HepG2 (cell line): Measurements from ENCODE around the gene ACE. TPM values are rescaled to one million over a fixed set of nuclear protein-coding genes. Genes with fewer than 3 reads are reported as not detected.

Experiments
- ASH2L ChIP-seq: fragments of 300-600, 200-600 bp; sonication (generic); IDR thresholded peaks from 2 replicates; pipeline ENCODE4 v1.7.0; 2017; ENCODE audit warnings: low read depth, mild to moderate bottlenecking, moderate library complexity, mixed read lengths, low read length; ENCODE audit not compliant: insufficient read length
- ATF1 ChIP-seq: IDR thresholded peaks from 2 replicates; pipeline ENCODE4 v1.6.1; 2016; ENCODE audit warnings: mild to moderate bottlenecking, control low read depth
- CEBPG ChIP-seq: IDR thresholded peaks from 2 replicates; pipeline ENCODE4 v1.6.1; 2016
- E2F1 ChIP-seq: sonication (generic); formaldehyde crosslinking; IDR thresholded peaks from 2 replicates; pipeline ENCODE4 v1.5.0; 2020; ENCODE audit warnings: missing genetic modification reagents
- FLYWCH1 ChIP-seq: sonication (generic); formaldehyde crosslinking; IDR thresholded peaks from 2 replicates; pipeline ENCODE4 v1.8.1; 2023; ENCODE audit warnings: mild to moderate bottlenecking, missing genetic modification reagents
- HHEX ChIP-seq: IDR thresholded peaks from 2 replicates; pipeline ENCODE4 v1.6.1; 2016; ENCODE audit warnings: control low read depth
- HNF1A ChIP-seq, 2 experiments: sonication (generic) in 1 of 2; formaldehyde crosslinking in 1 of 2; IDR thresholded peaks; 2 replicates each; pipeline versions ENCODE4 v1.4.0 to v1.6.1; 2016 to 2020; ENCODE audit warnings: borderline replicate concordance in 1 of 2, low read depth in 1 of 2, mild to moderate bottlenecking in 1 of 2, missing genetic modification reagents in 1 of 2
- HOXA7 ChIP-seq: sonication (generic); formaldehyde crosslinking; IDR thresholded peaks from 2 replicates; pipeline ENCODE4 v1.8.1; 2022; ENCODE audit warnings: mild to moderate bottlenecking, missing genetic modification reagents, moderate library complexity
- JARID2 ChIP-seq: sonication (generic); formaldehyde crosslinking; IDR thresholded peaks from 2 replicates; pipeline ENCODE4 v1.8.1; 2023; ENCODE audit warnings: missing genetic modification reagents, inconsistent platforms; ENCODE audit not compliant: insufficient replicate concordance
- MIER2 ChIP-seq: IDR thresholded peaks from 2 replicates; pipeline ENCODE4 v1.6.1; 2016; ENCODE audit warnings: missing biosample characterization, missing genetic modification reagents
- NFE2 ChIP-seq: sonication (generic); formaldehyde crosslinking; IDR thresholded peaks from 2 replicates; pipeline ENCODE4 v1.4.0; 2020; ENCODE audit warnings: missing genetic modification reagents
- RBM39 ChIP-seq: fragments of 200-400 bp; formaldehyde crosslinking; IDR thresholded peaks from one replicate; pipeline ENCODE4 v1.6.1; 2018; ENCODE audit warnings: antibody characterized with exemption, mild to moderate bottlenecking, low read depth, low read length; ENCODE audit not compliant: poor library complexity, severe bottlenecking
- SNAPC2 ChIP-seq: sonication (generic); formaldehyde crosslinking; IDR thresholded peaks from 2 replicates; pipeline ENCODE4 v1.8.1; 2022; ENCODE audit warnings: mild to moderate bottlenecking, missing genetic modification reagents
- TSC22D2 ChIP-seq: sonication (generic); formaldehyde crosslinking; IDR thresholded peaks from 2 replicates; pipeline ENCODE4 v1.5.1; 2020; ENCODE audit warnings: missing genetic modification reagents, mild to moderate bottlenecking, borderline replicate concordance
- U2AF1 ChIP-seq: fragments of 200-400 bp; formaldehyde crosslinking; optimal IDR thresholded peaks from 2 replicates; pipeline ENCODE3; 2017; ENCODE audit warnings: mild to moderate bottlenecking, low read depth, low read length
- ZC3H13 ChIP-seq: sonication (generic); formaldehyde crosslinking; IDR thresholded peaks from 2 replicates; pipeline ENCODE4 v1.8.1; 2023; ENCODE audit warnings: mild to moderate bottlenecking, missing genetic modification reagents, moderate library complexity
- ZNF33A ChIP-seq: sonication (generic); formaldehyde crosslinking; IDR thresholded peaks from 2 replicates; pipeline ENCODE4 v1.5.1; 2020; ENCODE audit warnings: missing genetic modification reagents, mild to moderate bottlenecking, moderate library complexity, borderline replicate concordance
- ZNF614 ChIP-seq: IDR thresholded peaks from 2 replicates; pipeline ENCODE4 v1.6.1; 2018; ENCODE audit warnings: missing biosample characterization, missing genetic modification reagents, inconsistent platforms, borderline replicate concordance
- ZNF691 ChIP-seq: sonication (generic); formaldehyde crosslinking; IDR thresholded peaks from 2 replicates; pipeline ENCODE4 v1.4.0; 2020; ENCODE audit warnings: missing genetic modification reagents, low read depth, mild to moderate bottlenecking, borderline replicate concordance
- ZNF709 ChIP-seq: sonication (generic); formaldehyde crosslinking; IDR thresholded peaks from 2 replicates; pipeline ENCODE4 v1.5.0; 2020; ENCODE audit warnings: mild to moderate bottlenecking, missing genetic modification reagents
- ZNF747 ChIP-seq: sonication (generic); formaldehyde crosslinking; IDR thresholded peaks from 2 replicates; pipeline ENCODE4 v1.8.1; 2023; ENCODE audit warnings: missing genetic modification reagents, mild to moderate bottlenecking, borderline replicate concordance
- ZNF772 ChIP-seq: sonication (generic); formaldehyde crosslinking; IDR thresholded peaks from 2 replicates; pipeline ENCODE4 v1.5.0; 2020; ENCODE audit warnings: mild to moderate bottlenecking, missing genetic modification reagents
- polyA plus RNA-seq, 8 experiments: library from polyadenylated mRNA; depleted of rRNA in 3 of 8; stranded (reverse) in 7 of 8; unstranded in 1 of 8; fragments of >200 nt; fragmentation: Illumina TruSeq in 4 of 8; extraction: Trizol in 4 of 8; gene quantifications; 2 replicates each; pipeline versions ENCODE4 v1.2.1 to v1.2.3, GENCODE V29; 2011 to 2016; ENCODE audit warnings: low read depth in 4 of 8, missing spikeins in 1 of 8, mixed read lengths in 1 of 8; ENCODE audit not compliant: insufficient read depth in 1 of 8
- total RNA-seq, 5 experiments: library from RNA; depleted of rRNA; stranded (reverse); fragments of >200 nt; fragmentation: Illumina TruSeq; extraction: Trizol; gene quantifications; 2 replicates each; pipeline ENCODE4 v1.2.3, GENCODE V29; 2016; ENCODE audit warnings: low read depth in 1 of 5

ACE gene
- total and polyA plus RNA-seq, 2 of the 13 experiments (the other 11 are each of a cell fraction or from before 2014, with no cell fraction given): 0.08 to 0.13 TPM

- TF ChIP-seq HNF1A (IDR thresholded peaks at IDR 0.05; ENCODE audit: low read depth): peak; percentile 100
- peak; percentile 100 for TF ChIP-seq HNF1A (CRISPR knock-in tag; IDR thresholded peaks at IDR 0.05; ENCODE audit: borderline replicate concordance)
- TF ChIP-seq SNAPC2 (CRISPR knock-in tag): peak; percentile 48; the same call in 1 of the 2 replicates
- TF ChIP-seq E2F1 (CRISPR knock-in tag): no peak
- TF ChIP-seq ASH2L: peak; percentile 94
- peak; percentile 76; the same call in 1 of the 2 replicates for TF ChIP-seq ZNF691
- TF ChIP-seq ZNF709 (CRISPR knock-in tag): no peak
- peak; percentile 100 for TF ChIP-seq HHEX (CRISPR knock-in tag)
- no peak for TF ChIP-seq FLYWCH1 (CRISPR knock-in tag)
- peak; percentile 55; the same call in 1 of the 2 replicates for TF ChIP-seq TSC22D2 (CRISPR knock-in tag)
- TF ChIP-seq MIER2: peak; percentile 96
- TF ChIP-seq ZNF772 (CRISPR knock-in tag): 0 out of 2 replicates have a peak, but pooled peaks have one; percentile 63
- peak; percentile 87 for TF ChIP-seq ZNF614 (CRISPR knock-in tag)
- peak; percentile 42; the same call in 1 of the 2 replicates for TF ChIP-seq CEBPG (CRISPR knock-in tag)
- TF ChIP-seq RBM39: peak; percentile 59
- TF ChIP-seq HOXA7 (CRISPR knock-in tag): no peak
- no peak for TF ChIP-seq NFE2 (CRISPR knock-in tag)
- TF ChIP-seq ATF1 (CRISPR knock-in tag): 0 out of 2 replicates have a peak, but pooled peaks have one; percentile 10
- peak; percentile 80; the same call in 1 of the 2 replicates for TF ChIP-seq ZNF747 (CRISPR knock-in tag)
- peak; percentile 31 for TF ChIP-seq U2AF1
- no peak for TF ChIP-seq JARID2 (CRISPR knock-in tag)
- peak; percentile 88; the same call in 1 of the 2 replicates for TF ChIP-seq ZNF33A
- peak; percentile 34; the same call in 1 of the 2 replicates for TF ChIP-seq ZC3H13 (CRISPR knock-in tag)
These were observed 43.4 kb downstream of the ACE start (continued) for GRCh38 chr17:63519972-63520882.
